Skeletal muscle tissue (tissue), 4 donors: ENCODE results near the gene SPI1. TPM values are rescaled to one million over a fixed set of nuclear protein-coding genes. Genes with fewer than 3 reads are reported as not detected.

ENCODE experiments used
- H3K27ac ChIP-seq: one replicate; pipeline ENCODE4 v1.7.0; 2013; ENCODE audit warnings: mild to moderate bottlenecking, low read depth, low read length, inconsistent platforms
- H3K27me3 ChIP-seq, 3 donors: one replicate each; pipeline ENCODE4 v1.7.0; 2013; ENCODE audit warnings: low read length in 3 of 3; ENCODE audit not compliant: control insufficient read depth in 3 of 3, insufficient read depth in 3 of 3
- H3K36me3 ChIP-seq, 3 donors: one replicate each; pipeline ENCODE4 v1.7.0; 2013; ENCODE audit warnings: low read length in 3 of 3; ENCODE audit not compliant: control insufficient read depth in 3 of 3, insufficient read depth in 3 of 3
- H3K4me1 ChIP-seq, 3 donors: one replicate each; pipeline ENCODE4 v1.7.0; 2013; ENCODE audit warnings: low read length in 3 of 3, mild to moderate bottlenecking in 3 of 3; ENCODE audit not compliant: control insufficient read depth in 3 of 3, insufficient read depth in 3 of 3
- H3K4me3 ChIP-seq, 3 donors: one replicate each; pipeline ENCODE4 v1.7.0; 2013; ENCODE audit warnings: low read length in 3 of 3
- H3K9ac ChIP-seq, 3 donors: one replicate each; pipeline ENCODE4 v1.7.0; 2013; ENCODE audit warnings: low read length in 3 of 3, mild to moderate bottlenecking in 3 of 3, moderate library complexity in 2 of 3, low read depth in 1 of 3
- H3K9me3 ChIP-seq, 3 donors: one replicate each; pipeline ENCODE4 v1.7.0; 2013; ENCODE audit warnings: low read length in 3 of 3; ENCODE audit not compliant: control insufficient read depth in 3 of 3
- total RNA-seq: library from RNA; depleted of rRNA; stranded (reverse); fragments of >200 nt; gene quantifications from one replicate; pipeline ENCODE4 v1.2.3, GENCODE V29; 2014
- donor health status: Osteomylitis.

The SPI1 gene
- total RNA-seq, result 2.6 TPM

DNA sequence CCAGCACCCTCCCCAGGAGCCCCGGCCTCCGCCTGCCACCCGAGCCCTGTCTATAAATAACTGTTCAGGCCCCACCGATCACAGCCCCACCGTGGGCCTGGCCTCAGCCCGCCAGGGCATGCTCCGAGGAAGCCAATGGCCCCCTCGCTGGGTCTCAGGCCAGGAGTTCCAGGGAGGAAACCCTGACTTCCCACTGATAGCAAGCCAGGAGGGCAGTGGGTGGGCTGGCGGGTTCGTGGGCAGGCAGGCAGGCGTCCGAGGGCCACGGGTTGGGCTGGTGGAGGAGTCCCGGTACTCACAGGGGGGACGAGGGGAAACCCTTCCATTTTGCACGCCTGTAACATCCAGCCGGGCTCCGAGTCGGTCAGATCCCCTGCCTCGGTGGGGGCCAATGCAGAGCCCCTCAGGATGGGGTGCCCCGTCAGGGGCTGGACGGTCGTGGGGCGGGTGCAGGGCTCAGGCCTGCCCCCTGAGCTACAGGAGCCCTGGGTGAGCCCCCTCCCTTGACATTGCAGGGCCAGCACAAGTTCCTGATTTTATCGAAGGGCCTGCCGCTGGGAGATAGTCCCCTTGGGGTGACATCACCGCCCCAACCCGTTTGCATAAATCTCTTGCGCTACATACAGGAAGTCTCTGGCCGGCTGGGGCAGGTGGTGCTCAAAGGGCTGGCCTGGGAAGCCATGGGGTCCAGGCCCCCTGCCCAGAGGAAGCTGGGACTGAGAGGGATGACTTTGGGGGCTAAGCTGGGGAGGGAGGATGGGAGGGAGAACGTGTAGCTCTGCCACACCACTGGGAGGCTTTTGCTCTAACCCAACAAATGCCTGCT lies at the start of gene SPI1:
SPI1 (minus strand) TSS at position 538 of the 826 bp plus-strand sequence; CDS start at position 344, 194 bp downstream.
- H3K4me3 ChIP-seq, result peak within 1 kb of the TSS in 2 of 3 donors; percentile 30 to 51
- H3K36me3 ChIP-seq, result no peaks in the 10 kb centered on the region
- H3K27ac ChIP-seq, result peak within 1 kb of the TSS; percentile 73
- peak within 1 kb of the TSS in 1 of 3 donors; percentile 56 for H3K9ac ChIP-seq
- no peaks in the 10 kb centered on the region for H3K27me3 ChIP-seq
- H3K4me1 ChIP-seq, result peaks cover 2 to 4% (median 3%) of the 10 kb centered on the region in 3 donors
- H3K9me3 ChIP-seq, result no peaks in the 10 kb centered on the region

DNA sequence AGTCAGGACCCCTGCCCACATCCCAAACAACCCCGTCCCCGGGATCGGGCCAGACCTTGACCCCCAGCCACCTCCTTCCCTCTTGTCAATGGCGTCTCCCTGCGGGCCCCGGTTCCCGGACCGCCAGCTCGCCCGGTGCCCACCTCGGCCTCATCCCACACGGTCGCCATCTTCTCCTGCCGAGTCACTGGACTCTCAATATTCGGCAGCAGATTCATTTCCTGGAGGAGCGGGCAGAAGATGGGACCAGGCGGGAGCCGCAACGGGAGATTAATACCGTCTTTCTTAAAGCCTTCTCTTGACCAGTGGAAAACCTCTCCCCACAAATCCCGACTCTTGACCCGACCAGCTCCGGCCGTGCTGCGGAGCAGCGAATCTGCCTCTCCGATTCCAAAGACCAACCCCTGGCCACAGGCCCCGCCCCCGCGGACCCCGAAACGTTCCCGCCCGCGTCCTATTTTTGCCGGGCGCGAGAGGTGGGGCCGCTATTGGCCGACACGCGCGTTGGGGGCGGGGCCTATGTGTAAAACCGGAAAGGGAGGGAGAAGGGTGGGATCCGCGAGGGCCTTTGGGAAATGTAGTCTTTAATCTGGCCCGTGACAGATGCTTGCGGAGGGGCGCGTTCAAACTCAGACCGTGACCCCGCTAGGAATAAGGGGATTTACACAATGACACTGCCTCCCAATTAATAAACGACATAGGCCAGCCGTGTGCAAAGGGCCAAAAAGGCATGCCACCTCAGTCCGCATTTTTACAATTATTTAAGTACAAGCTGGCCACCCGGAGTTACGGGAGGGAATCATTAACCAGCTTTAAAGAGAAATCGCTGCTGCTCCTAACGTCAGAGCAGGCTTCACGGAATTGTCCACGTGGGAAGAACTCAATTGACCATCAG lies 48.0 kb upstream of the SPI1 start, which contains the start of gene PSMC3:
PSMC3 (minus strand) TSS at position 378 of the 895 bp plus-strand sequence; CDS start at position 218, 160 bp downstream.
- Histone ChIP-seq H3K27ac (peak within 1 kb of the TSS; percentile 96), H3K4me1 (peaks cover 18 to 28% (median 20%) of the 10 kb centered on the region in 3 donors), H3K27me3 (no peaks in the 10 kb centered on the region), H3K9ac (peak within 1 kb of the TSS; percentile 97 to 99 (median 99)), H3K36me3 (peaks cover 28 to 33% (median 31%) of the 10 kb centered on the region in 3 donors), H3K4me3 (peak within 1 kb of the TSS; percentile 89 to 98 (median 97)), H3K9me3 (no peaks in the 10 kb centered on the region)

DNA sequence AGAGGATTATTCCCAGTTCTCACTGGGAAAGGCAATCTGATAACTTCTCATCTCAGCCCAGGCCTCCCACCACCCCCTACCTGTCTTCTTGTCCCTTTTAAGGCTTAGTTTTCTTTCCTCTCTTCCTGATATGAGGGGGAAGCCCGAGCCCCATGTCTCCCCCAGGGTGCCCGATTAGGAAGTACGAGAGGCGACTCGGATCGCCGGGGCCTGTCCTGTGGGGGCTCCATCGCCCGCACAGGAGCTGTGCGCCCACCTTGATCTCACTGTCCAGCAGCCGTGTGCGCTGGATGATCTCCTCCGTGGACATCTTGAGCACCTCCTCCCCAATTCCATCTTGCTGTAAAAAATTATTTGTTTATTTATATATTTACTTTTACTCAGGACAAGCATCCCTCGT lies 47.3 kb upstream of the SPI1 start:
- H3K9me3 ChIP-seq, result no peaks in the 10 kb centered on the region
- no peaks in the 10 kb centered on the region for H3K27me3 ChIP-seq
- H3K4me3 ChIP-seq, result peak overlapping the region; percentile 89 to 98 (median 97)
- H3K9ac ChIP-seq, result peak overlapping the region; percentile 97 to 99 (median 99)
- peak overlapping the region; percentile 96 for H3K27ac ChIP-seq
- H3K4me1 ChIP-seq, result peaks cover 18 to 28% (median 20%) of the 10 kb centered on the region in 3 donors
- H3K36me3 ChIP-seq, result peaks cover 33 to 37% (median 34%) of the 10 kb centered on the region in 3 donors

DNA sequence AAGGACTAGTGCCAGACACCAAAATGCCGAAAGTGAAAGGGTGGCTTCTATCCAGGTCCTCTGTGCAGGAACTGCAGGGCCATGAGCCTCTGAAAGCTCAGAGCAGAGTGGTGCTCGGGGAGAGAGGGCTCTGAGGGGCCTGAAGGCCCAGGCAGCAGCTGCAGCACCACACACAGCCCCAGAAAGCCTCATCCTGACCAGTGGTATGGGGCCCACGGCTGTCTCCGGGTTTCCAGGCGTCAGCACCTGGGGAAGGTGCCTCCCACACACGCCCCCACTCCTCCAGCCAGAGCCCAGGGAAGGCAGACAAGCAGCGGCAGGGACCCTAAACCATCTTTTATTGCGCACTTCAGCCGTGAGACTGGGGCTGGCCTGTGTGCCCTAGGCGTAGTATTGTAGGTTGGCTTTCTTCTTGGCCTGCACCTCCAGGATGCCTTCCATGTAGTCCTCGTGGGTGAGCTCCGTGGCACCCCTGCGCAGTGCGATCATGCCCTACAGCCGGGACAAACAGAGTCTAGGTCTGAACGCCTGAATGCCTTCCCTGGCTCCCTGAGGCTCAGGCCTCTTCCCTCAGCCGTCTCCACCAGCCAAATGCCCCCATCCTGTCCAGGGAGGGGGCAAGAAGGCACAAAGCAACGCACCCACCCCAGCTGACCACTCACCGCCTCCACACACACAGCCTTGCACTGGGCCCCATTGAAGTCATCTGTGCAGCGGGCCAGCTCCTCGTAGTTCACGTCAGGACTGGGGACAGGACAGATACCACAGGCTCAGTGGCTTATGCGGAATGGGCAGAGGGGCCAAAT lies 40.3 kb upstream of the SPI1 start:
- peaks cover 61 to 62% (median 61%) of the 10 kb centered on the region in 3 donors for H3K36me3 ChIP-seq
- no peak overlapping the region for H3K27ac ChIP-seq
- peaks cover 26 to 51% (median 36%) of the 10 kb centered on the region in 3 donors for H3K4me1 ChIP-seq
- H3K4me3 ChIP-seq, result no peak overlapping the region
- no peaks in the 10 kb centered on the region for H3K27me3 ChIP-seq
- H3K9me3 ChIP-seq, result no peaks in the 10 kb centered on the region
- H3K9ac ChIP-seq, result peak overlapping the region in 1 of 3 donors; percentile 25

DNA sequence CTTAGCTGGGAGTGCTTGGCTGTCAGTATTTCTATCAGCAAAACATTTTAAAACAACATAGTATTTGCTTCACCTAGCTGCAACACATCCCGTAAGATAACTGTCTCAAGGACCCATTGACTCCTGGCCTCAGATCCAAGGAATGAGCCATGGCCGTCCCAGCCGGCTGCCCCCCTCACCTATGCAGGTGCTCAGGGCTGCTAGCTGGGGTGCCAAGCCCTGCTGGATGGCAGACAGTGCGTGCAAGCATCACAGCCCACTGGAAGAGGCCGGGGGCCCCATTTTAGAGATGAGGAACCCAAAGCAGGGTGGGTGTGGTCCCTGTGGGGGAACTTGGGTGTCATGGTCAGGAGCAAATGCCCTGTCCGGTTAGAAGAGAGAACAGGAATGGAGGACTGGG lies 39.4 kb upstream of the SPI1 start:
- peaks cover 26 to 52% (median 41%) of the 10 kb centered on the region in 3 donors for H3K4me1 ChIP-seq
- no peak overlapping the region for H3K4me3 ChIP-seq
- no peaks in the 10 kb centered on the region for H3K9me3 ChIP-seq
- no peaks in the 10 kb centered on the region for H3K27me3 ChIP-seq
- H3K27ac ChIP-seq, result no peak overlapping the region
- peaks cover 57 to 61% (median 58%) of the 10 kb centered on the region in 3 donors for H3K36me3 ChIP-seq
- H3K9ac ChIP-seq, result no peak overlapping the region

DNA sequence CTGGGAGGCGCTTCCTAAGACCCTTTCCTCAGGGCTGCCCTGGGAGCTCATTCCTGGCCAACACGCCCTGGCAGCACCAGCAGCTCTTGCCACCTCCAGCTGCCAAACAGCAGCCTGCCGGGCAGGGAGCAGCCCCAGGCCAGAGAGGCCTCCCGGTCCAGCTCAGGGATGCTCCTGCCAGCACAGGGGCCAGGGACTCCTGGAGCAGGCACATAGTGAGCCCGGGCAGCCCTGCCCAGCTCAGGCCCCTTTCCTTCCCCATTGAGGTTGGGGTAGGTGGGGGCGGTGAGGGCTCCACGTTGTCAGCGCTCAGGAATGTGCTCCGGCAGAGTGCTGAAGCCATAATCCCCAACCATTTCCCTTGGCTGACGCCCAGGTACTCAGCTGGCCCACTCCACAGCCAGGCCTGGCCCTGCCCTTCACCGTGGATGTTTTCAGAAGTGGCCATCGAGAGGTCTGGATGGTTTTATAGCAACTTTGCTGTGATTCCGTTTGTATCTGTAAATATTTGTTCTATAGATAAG lies 37.7 kb upstream of the SPI1 start:
- peak overlapping the region; percentile 78 for H3K27ac ChIP-seq
- peaks cover 47 to 56% (median 50%) of the 10 kb centered on the region in 3 donors for H3K36me3 ChIP-seq
- H3K9ac ChIP-seq, result peak overlapping the region; percentile 61 to 77 (median 70)
- no peaks in the 10 kb centered on the region for H3K9me3 ChIP-seq
- H3K4me3 ChIP-seq, result peak overlapping the region in 2 of 3 donors; percentile 37 to 45
- peaks cover 30 to 46% (median 41%) of the 10 kb centered on the region in 3 donors for H3K4me1 ChIP-seq
- H3K27me3 ChIP-seq, result no peaks in the 10 kb centered on the region

DNA sequence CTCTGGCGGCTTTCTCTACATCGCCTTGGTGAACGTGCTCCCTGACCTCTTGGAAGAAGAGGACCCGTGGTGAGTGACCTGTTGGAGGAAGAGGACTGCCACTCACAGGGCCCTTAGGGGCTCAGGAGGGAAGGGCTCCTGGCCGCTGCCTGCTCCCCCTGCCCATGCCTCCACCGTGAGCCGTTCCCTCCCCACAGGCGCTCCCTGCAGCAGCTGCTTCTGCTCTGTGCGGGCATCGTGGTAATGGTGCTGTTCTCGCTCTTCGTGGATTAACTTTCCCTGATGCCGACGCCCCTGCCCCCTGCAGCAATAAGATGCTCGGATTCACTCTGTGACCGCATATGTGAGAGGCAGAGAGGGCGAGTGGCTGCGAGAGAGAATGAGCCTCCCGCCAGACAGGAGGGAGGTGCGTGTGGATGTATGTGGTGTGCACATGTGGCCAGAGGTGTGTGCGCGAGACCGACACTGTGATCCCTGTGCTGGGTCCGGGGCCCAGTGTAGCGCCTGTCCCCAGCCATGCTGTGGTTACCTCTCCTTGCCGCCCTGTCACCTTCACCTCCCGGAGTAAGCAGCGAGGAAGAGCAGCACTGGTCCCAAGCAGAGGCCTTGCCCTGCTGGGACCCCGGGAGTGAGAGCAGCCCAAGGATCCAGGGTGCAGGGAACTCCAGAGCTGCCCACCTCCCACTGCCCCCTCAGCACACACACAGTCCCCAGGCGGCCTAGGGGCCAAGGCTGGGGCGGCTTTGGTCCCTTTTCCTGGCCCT lies 36.9 kb upstream of the SPI1 start:
- Histone ChIP-seq H3K4me3 (peak overlapping the region in 2 of 3 donors; percentile 37 to 45), H3K9ac (peak overlapping the region; percentile 61 to 77 (median 70)), H3K9me3 (no peaks in the 10 kb centered on the region), H3K27me3 (no peaks in the 10 kb centered on the region), H3K27ac (peak overlapping the region; percentile 78), H3K4me1 (peaks cover 30 to 48% (median 46%) of the 10 kb centered on the region in 3 donors), H3K36me3 (peaks cover 46 to 58% (median 49%) of the 10 kb centered on the region in 3 donors)

DNA sequence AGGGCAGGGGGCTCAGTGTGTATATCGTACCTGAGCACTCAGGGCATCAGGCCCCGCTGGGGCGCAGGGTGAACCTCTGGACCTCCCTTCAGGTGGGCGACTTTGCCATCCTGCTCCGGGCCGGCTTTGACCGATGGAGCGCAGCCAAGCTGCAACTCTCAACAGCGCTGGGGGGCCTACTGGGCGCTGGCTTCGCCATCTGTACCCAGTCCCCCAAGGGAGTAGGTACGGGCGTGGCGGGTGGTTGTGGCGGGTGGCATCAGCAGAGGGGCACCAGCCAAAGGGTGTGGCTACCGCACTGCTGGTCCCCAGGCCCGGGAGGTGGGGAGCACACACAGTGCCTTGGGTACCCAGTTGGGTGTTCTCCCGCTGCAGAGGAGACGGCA lies 36.3 kb upstream of the SPI1 start:
- no peak overlapping the region for H3K4me3 ChIP-seq
- no peaks in the 10 kb centered on the region for H3K27me3 ChIP-seq
- H3K9ac ChIP-seq, result peak overlapping the region in 2 of 3 donors; percentile 70 to 77
- no peak overlapping the region for H3K27ac ChIP-seq
- H3K9me3 ChIP-seq, result no peaks in the 10 kb centered on the region
- peaks cover 32 to 54% (median 52%) of the 10 kb centered on the region in 3 donors for H3K4me1 ChIP-seq
- peaks cover 40 to 52% (median 45%) of the 10 kb centered on the region in 3 donors for H3K36me3 ChIP-seq
